Medulla oblongata (tissue), 1 donor: ENCODE results near the gene JTB.

ENCODE experiments used
- DNase-seq: peaks from one replicate; pipeline ENCODE4 v3.0.0-alpha.2; 2015; ENCODE audit errors: extremely low spot score

JTB gene

GRCh38 chr1:153978274-153978909 lies 918 bp upstream of the JTB start:
- no peak for DNase-seq

GRCh38 chr1:153976819-153977249 lies 640 bp downstream of the JTB start:
- DNase-seq, result no peak

- DNase-seq, result no peak
Measured at GRCh38 chr1:153973525-153973924, 3.9 kb downstream of the JTB start.

- no peak for DNase-seq
Measured at GRCh38 chr1:153973071-153973470, 4.4 kb downstream of the JTB start.

GRCh38 chr1:153970346-153970745 lies 7.1 kb downstream of the JTB start:
- DNase-seq, result no peak

GRCh38 chr1:153968972-153969371 lies 8.5 kb downstream of the JTB start:
- no peak for DNase-seq

- DNase-seq, result no peak
Measured at GRCh38 chr1:153968408-153968807, 9.1 kb downstream of the JTB start.

- DNase-seq, result no peak
Measured at GRCh38 chr1:153968000-153968363, 9.5 kb downstream of the JTB start.

- peak; percentile 99 for DNase-seq
Measured at GRCh38 chr1:153967107-153967999, 10.1 kb downstream of the JTB start, which contains the start of gene CREB3L4. TSS of gene CREB3L4 (plus strand) at chr1:153967902. CDS start at chr1:153968526, 624 bp downstream.

GRCh38 chr1:153963850-153964331 lies 13.6 kb downstream of the JTB start:
- DNase-seq, result no peak

- peak; percentile 99 for DNase-seq
Measured at GRCh38 chr1:153963030-153963849, 14.2 kb downstream of the JTB start, which contains the start of gene SLC39A1. TSS of gene SLC39A1 (minus strand) at chr1:153963537. CDS start at chr1:153962715, 822 bp downstream.

- no peak for DNase-seq
Measured at GRCh38 chr1:153962088-153963029, 15.1 kb downstream of the JTB start.

- no peak for DNase-seq
Measured at GRCh38 chr1:153961421-153961820, 16.1 kb downstream of the JTB start.

- no peak for DNase-seq
Measured at GRCh38 chr1:153960206-153960605, 17.3 kb downstream of the JTB start.

- no peak for DNase-seq
Measured at GRCh38 chr1:153959454-153959853, 18.0 kb downstream of the JTB start.

GRCh38 chr1:153958961-153959260 lies 18.6 kb downstream of the JTB start:
- DNase-seq, result no peak

- DNase-seq, result peak; percentile 99
Measured at GRCh38 chr1:153958111-153958960, 19.1 kb downstream of the JTB start, which contains the start of gene CRTC2. TSS of gene CRTC2 (minus strand) at chr1:153958612. CDS start at chr1:153958497, 115 bp downstream.

GRCh38 chr1:153957744-153958110 lies 19.7 kb downstream of the JTB start:
- no peak for DNase-seq

- no peak for DNase-seq
Measured at GRCh38 chr1:153956997-153957715, 20.3 kb downstream of the JTB start.
